Loucy (cell line): Measurements from ENCODE around the gene CWC22.

Experiments used
- CTCF ChIP-seq: fragments of 200-600 bp; sonication (generic); conservative IDR thresholded peaks from 2 replicates; pipeline ENCODE4 v1.5.1; 2014; ENCODE audit warnings: mild to moderate bottlenecking, antibody characterized with exemption, low read length
- EZH2phosphoT487 ChIP-seq: fragments of 200-600 bp; IDR thresholded peaks from 2 replicates; pipeline ENCODE4 v1.6.1; 2018; ENCODE audit warnings: antibody characterized with exemption, mild to moderate bottlenecking, moderate library complexity, borderline replicate concordance

- no peak for TF ChIP-seq CTCF
- no peak for TF ChIP-seq EZH2phosphoT487
Measured at GRCh38 chr2:180038997-180039396, 31.9 kb upstream of the CWC22 start.
